ENCODE measurements around the gene OSBP.

- no peak for TF ChIP-seq FOXK2 (IDR thresholded peaks at IDR 0.05)
- no peak for TF ChIP-seq FOXM1 (IDR thresholded peaks at IDR 0.05; ENCODE audit: borderline replicate concordance)
- TF ChIP-seq ARNT (IDR thresholded peaks at IDR 0.05) = no peak
- TF ChIP-seq LEF1 (IDR thresholded peaks at IDR 0.05; ENCODE audit: borderline replicate concordance) = no peak
These were observed 67.3 kb downstream of the OSBP start for GRCh38 chr11:59548309-59548656.
